ENCODE measurements around the gene NYAP2.

NYAP2 gene

DNA sequence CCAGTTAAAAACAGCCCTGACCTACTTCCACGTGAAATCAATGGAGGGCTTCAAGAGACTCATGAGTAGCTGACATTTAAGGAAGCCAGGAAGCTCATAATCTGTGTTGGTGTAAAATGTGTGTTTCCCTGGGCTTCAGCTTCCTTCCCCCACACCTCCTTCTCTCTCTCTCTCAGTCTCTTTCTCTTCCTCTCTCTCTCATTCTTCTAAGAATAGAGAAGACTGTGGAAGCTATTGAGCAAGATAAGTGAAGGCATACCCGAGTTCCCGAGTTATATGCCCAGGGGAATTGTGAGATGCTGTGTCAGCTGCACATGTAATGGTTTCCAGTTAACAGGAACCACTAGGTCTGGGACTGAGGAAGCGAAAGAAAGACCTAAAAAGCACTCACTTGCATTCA, 199.4 kb downstream of the NYAP2 start:
- in situ Hi-C loops (cut with HindIII; ENCODE audit: low pct_unique_long_range_greater_than_20kb, low sequenced_read_pairs) = no loop called here
- no peak for DNase-seq (ENCODE audit: low read depth in 1 of 2, low spot score in 1 of 2)
- no peak for TF ChIP-seq JUND (IDR thresholded peaks at IDR 0.05; ENCODE audit: low read depth)

DNA sequence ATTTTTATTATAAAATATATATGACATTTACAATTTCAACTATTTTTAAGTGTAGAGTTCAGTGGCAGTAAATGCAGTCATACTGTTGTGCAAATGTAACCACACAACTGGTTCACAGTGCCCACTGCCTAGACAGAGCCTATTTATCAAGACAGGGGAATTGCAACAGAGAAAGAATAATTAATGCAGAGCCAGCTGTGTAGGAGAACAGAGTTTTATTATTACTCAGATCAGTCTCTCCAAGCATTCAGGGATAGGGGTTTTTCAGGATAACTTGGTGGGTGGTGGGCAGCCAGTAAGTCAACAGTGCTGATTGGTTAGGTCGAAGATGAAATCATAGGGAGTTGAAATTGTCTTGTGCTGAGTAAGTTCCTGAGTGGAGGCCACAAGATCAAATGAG, 200.3 kb downstream of the NYAP2 start:
- no peak for TF ChIP-seq JUND (IDR thresholded peaks at IDR 0.05; ENCODE audit: low read depth)
- no peak for DNase-seq (ENCODE audit: low read depth in 1 of 2, low spot score in 1 of 2)
- in situ Hi-C loops (cut with HindIII; ENCODE audit: low pct_unique_long_range_greater_than_20kb, low sequenced_read_pairs) = no loop called here

DNA sequence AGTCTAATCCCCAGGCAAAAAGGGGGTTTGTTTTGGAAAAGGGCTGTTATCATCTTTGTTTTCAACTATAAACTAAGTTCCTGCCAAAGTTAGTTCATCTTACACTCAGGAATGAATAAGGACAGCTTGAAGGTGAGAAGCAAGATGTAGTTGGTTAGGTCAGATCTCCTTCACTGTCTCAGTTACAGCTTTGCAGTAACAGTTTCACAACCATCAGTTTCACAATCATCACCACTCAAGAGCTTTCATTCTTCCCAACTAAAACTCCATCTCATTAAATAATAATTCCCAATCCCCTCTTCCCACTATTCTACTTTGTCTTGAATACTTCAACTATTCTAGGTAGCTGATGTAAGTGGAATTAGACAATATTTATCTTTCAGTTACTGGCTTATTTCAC, 200.9 kb downstream of the NYAP2 start:
- in situ Hi-C loops (cut with HindIII; ENCODE audit: low pct_unique_long_range_greater_than_20kb, low sequenced_read_pairs) = no loop called here
- no peak for TF ChIP-seq JUND (IDR thresholded peaks at IDR 0.05; ENCODE audit: low read depth)
- DNase-seq (ENCODE audit: low read depth in 1 of 2, low spot score in 1 of 2) = no peak

DNA sequence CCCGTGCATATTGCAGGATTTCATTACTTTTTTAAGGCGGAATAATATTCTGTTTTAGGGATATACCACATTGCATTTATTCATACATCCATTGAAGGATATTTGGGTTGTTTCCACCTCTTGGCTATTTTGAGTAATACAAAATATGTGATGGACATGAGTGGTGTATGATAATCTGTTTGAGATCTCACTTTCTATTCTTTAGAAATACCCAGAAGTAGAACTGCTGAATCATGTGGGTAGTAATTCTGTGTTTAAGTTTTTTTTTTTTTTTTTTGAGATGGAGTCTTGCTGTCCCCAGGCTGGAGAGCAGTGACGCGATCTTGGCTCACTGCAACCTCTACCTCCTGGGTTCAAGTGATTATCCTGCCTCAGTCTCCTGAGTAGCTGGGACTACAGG, 201.4 kb downstream of the NYAP2 start:
- no peak for TF ChIP-seq JUND (IDR thresholded peaks at IDR 0.05; ENCODE audit: low read depth)
- DNase-seq (ENCODE audit: low read depth in 1 of 2, low spot score in 1 of 2) = no peak
- in situ Hi-C loops (cut with HindIII; ENCODE audit: low pct_unique_long_range_greater_than_20kb, low sequenced_read_pairs) = no loop called here

DNA sequence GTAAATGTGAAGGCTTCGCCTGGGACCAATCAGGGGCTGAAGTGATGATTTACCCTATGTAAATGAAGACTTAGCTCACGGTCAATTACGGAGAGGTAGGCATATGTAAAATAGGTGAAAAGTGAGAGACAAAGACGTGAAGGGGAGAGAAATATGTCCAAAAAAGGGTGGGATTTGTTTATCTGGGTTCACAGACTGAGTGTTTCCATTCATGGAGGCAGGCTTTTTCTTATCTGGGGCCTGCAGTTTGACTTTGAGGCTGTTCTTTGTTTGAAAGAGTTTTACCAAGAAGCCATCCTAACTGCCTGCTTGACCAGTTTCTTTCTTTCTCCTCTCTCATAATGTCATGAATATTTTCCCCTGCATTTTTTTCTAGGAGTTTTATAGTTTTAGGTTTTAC, 202.7 kb downstream of the NYAP2 start:
- no peak for DNase-seq (ENCODE audit: low read depth in 1 of 2, low spot score in 1 of 2)
- TF ChIP-seq JUND (IDR thresholded peaks at IDR 0.05; ENCODE audit: low read depth) = no peak
- in situ Hi-C loops (cut with HindIII; ENCODE audit: low pct_unique_long_range_greater_than_20kb, low sequenced_read_pairs) = no loop called here

DNA sequence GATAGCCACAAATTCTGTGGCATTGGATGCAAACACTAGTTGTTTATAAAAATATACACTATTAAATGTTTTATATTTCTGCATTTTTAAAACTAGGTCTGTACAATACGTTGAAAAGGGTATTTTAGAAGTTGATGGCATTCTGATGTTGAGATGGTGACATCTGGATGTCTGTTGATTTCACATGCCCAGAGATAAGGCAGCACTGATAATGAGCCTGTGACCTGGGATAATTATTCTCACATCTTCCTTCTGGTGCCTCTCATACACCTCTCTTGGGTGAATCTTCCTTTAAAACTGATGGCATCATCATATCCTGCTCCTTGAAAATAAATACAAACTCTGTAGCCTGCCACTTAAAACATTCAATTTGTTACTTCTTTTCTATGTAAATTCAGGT, 208.6 kb downstream of the NYAP2 start:
- TF ChIP-seq JUND (IDR thresholded peaks at IDR 0.05; ENCODE audit: low read depth) = no peak
- no peak for DNase-seq (ENCODE audit: low read depth in 1 of 2, low spot score in 1 of 2)
- in situ Hi-C loops (cut with HindIII; ENCODE audit: low pct_unique_long_range_greater_than_20kb, low sequenced_read_pairs) = no loop called here

DNA sequence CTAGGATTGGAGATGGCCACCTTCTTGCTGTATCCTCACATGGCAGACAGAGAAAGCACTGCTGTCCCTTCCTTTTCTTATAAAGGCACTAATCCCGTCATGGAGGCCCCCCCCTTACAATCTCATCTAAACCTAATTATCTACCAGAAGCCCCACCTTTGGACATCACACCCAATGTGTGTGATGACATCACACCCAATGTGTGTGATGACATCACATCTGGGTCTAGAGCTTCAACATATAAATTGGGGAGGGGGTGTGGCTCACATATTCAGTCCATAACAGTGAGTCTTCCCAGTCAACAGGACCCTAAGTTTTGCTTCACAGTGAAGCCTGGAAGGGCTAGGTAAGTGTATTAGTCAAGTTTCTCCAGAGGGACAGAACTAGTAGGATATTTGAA, 213.1 kb downstream of the NYAP2 start:
- TF ChIP-seq JUND (IDR thresholded peaks at IDR 0.05; ENCODE audit: low read depth) = no peak
- in situ Hi-C loops (cut with HindIII; ENCODE audit: low pct_unique_long_range_greater_than_20kb, low sequenced_read_pairs) = no loop called here
- DNase-seq (ENCODE audit: low read depth in 1 of 2, low spot score in 1 of 2) = no peak

DNA sequence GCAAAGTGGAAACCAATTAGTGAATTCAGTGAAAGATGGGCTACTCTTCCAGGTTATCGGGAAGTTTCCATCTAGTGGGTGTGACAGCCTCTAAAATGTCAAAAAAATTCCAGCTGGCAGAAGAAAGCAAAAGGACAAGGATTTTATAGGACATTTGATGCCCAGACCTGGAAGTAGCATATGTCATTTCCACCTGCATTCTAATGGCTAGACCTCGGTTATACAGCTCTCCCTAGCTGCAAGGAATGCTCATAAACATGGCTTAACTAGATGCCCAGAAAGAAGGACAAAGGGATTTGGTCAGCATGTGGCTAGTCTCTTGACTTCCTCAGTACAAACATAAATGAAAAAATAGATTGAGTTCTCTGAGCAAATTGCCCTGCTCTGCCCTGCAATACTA, 215.4 kb downstream of the NYAP2 start:
- TF ChIP-seq JUND (IDR thresholded peaks at IDR 0.05; ENCODE audit: low read depth) = no peak
- in situ Hi-C loops (cut with HindIII; ENCODE audit: low pct_unique_long_range_greater_than_20kb, low sequenced_read_pairs) = no loop called here
- DNase-seq (ENCODE audit: low read depth in 1 of 2, low spot score in 1 of 2) = peak in 1 of 2 experiments; percentile 88

DNA sequence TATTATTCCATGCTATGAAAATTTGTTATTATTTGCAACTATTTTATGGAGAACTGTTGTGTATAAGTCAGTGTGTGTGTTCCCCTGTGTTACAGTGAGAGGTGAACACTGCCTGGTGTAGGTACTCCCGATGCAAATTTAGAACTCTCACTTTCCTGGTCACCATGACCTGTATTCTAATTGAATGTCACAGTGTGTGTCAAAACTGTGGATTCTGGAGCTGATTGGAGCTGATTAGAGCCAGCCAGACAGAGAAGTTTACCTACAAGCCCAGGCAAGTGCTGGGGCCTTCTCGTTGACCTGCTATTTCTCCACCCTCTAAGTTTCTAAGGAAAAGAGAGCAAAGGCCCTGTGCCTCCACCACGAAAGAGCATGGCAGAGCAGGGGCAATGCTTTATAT, 216.0 kb downstream of the NYAP2 start:
- peak; percentile 74; the same call in 1 of the 2 replicates for TF ChIP-seq JUND (IDR thresholded peaks at IDR 0.05; ENCODE audit: low read depth)
- in situ Hi-C loops (cut with HindIII; ENCODE audit: low pct_unique_long_range_greater_than_20kb, low sequenced_read_pairs) = no loop called here
- DNase-seq (ENCODE audit: low read depth in 1 of 2, low spot score in 1 of 2) = peak in 1 of 2 experiments; percentile 96

DNA sequence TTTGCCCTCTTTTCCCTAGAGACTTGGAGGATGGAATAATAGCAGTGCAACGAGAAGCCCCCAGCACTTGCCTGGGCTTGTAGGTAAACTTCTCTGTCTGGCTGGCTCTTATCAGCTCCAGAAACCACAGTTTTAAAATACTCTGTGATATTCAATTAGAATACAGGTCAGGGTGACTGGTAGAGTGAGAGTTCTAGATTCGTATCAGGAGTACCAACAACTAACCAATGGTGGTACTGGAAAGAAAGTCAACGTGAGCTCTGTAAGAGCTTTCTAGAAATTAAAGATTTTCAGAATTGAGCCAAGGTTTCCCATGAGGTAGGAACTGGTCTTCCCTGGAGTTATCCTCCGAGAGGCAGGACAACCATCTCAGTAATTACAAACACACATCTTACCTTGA, 216.9 kb downstream of the NYAP2 start:
- peak in 1 of 2 experiments; percentile 94 for DNase-seq (ENCODE audit: low read depth in 1 of 2, low spot score in 1 of 2)
- peak; percentile 64; the same call in 1 of the 2 replicates for TF ChIP-seq JUND (IDR thresholded peaks at IDR 0.05; ENCODE audit: low read depth)
- in situ Hi-C loops (cut with HindIII; ENCODE audit: low pct_unique_long_range_greater_than_20kb, low sequenced_read_pairs) = no loop called here

DNA sequence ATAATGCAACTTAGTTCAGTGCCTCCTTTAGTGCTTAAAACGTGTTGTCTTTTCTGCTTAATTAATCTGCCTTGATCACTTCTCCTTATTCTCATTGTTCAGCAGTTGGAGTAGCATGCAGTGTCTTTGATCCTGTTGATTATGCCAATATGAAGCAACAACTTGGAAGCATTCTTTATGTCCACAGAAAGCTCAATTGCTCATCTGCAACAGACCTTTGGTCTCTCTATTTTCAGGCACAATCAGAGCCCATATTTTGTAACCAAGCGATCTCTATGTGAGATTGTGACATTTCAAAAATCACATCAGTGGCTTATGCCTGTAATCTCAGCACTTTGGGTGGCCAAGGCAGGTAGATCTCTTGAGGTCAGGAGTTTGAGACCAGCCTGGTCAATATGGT, 217.3 kb downstream of the NYAP2 start:
- no peak for DNase-seq (ENCODE audit: low read depth in 1 of 2, low spot score in 1 of 2)
- in situ Hi-C loops (cut with HindIII; ENCODE audit: low pct_unique_long_range_greater_than_20kb, low sequenced_read_pairs) = no loop called here
- TF ChIP-seq JUND (IDR thresholded peaks at IDR 0.05; ENCODE audit: low read depth) = no peak

DNA sequence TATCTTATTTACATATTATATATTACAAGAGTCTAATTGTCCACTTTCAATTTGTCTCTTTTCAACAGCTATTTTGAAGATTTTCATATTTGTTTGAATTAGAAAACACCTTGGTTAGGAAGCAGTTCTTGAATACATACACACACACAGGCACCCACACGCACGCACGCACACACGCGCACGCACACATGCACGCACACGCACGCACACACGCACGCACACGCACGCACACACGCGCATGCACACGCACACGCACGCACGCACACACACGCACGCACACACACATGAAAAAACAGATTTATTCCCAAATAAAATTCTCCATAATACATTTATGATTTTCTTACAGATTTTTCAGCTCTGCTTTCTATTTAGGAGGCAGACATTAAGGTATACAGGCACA, 220.7 kb downstream of the NYAP2 start:
- DNase-seq (ENCODE audit: low read depth in 1 of 2, low spot score in 1 of 2) = no peak
- no peak for TF ChIP-seq JUND (IDR thresholded peaks at IDR 0.05; ENCODE audit: low read depth)
- in situ Hi-C loops (cut with HindIII; ENCODE audit: low pct_unique_long_range_greater_than_20kb, low sequenced_read_pairs) = no loop called here

DNA sequence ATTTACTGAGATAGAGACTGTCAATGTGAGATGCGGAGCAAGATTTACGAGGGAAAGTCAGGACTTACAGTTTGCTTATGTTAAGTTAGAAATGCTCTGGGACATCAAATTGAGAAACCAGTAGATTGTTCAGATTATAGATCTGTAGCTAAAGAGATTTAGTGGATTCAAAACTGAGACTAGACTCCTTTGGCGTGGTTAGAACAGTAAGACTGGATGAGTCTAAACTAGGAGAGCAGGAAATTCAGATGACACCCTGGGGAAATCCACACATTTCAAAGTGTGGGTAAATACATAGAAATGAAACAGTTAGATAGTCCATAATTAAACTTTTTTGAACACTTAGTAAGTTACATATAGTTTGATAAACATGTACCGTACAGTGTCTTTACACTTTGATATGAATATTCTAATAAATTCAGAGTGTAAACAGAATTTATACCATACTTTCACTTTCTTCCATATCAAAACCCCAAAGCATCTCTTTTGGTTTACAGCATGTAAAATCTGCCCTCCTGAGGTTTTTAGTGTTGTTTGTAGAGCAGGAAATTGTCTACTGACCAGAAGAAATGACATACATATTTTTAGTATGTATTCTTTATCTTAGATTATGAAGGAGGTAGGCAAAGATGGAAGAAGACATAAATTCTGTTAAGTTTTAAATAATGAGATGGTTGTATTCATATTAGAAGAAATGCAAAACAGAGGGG, 231.5 kb downstream of the NYAP2 start:
- no peak for DNase-seq (ENCODE audit: low read depth in 1 of 2, low spot score in 1 of 2)
- TF ChIP-seq JUND (IDR thresholded peaks at IDR 0.05; ENCODE audit: low read depth) = no peak
- in situ Hi-C loops (cut with HindIII; ENCODE audit: low pct_unique_long_range_greater_than_20kb, low sequenced_read_pairs) = no loop called here

DNA sequence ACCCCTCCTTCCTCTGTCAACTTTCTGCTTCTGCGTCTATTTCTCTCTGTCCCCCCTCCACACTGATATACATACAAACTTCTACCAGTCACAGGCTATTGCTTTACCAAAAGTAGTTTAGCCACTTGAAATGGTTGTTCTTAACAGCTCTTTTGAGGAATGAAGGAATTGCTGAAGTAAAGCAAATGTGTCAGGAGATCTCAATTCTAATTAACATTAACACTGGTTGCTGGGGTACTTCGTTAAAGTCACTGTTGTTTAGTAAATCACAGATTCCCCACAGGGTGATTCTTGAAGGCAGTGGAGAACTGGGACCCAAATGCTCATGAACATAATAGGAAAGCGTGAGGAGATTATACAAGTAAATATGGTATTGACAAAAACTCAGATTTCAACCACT, 232.8 kb downstream of the NYAP2 start:
- TF ChIP-seq JUND (IDR thresholded peaks at IDR 0.05; ENCODE audit: low read depth) = no peak
- in situ Hi-C loops (cut with HindIII; ENCODE audit: low pct_unique_long_range_greater_than_20kb, low sequenced_read_pairs) = no loop called here
- no peak for DNase-seq (ENCODE audit: low read depth in 1 of 2, low spot score in 1 of 2)

Data from T47D (cell line).